ENCODE data around the gene ACAP1. TPM values are rescaled to one million over a fixed set of nuclear protein-coding genes. Genes with fewer than 3 reads are reported as not detected.

Gene ACAP1
- total and polyA plus RNA-seq, 4 donors: 1.1 to 7.4 (median 4.7) TPM

- Histone ChIP-seq H3K9ac (ENCODE audit: low read depth in 1 of 2, low read length in 2 of 2) (no peak overlapping the region), H3K36me3 (ENCODE audit: control insufficient read depth in 4 of 4, insufficient read depth in 3 of 4, low read depth in 1 of 4, low read length in 3 of 4) (no peaks in the 10 kb centered on the region), H3K9me3 (ENCODE audit: control insufficient read depth in 4 of 4, low read length in 3 of 4) (no peaks in the 10 kb centered on the region), H3K4me1 (ENCODE audit: control insufficient read depth in 4 of 4, insufficient read depth in 4 of 4, low read length in 3 of 4) (peaks cover 11 to 28% (median 17%) of the 10 kb centered on the region in 4 donors), H3K27me3 (ENCODE audit: control insufficient read depth in 4 of 4, insufficient read depth in 4 of 4, low read length in 3 of 4) (no peaks in the 10 kb centered on the region), H3K27ac (ENCODE audit: low read depth in 1 of 2, low read length in 2 of 2) (no peak overlapping the region), H3K4me3 (ENCODE audit: low read depth in 1 of 3, low read length in 3 of 3) (peak overlapping the region in 1 of 3 donors; percentile 25)
- 16% methylated on average over 75 of the region's 75 CpGs for WGBS
- TF ChIP-seq FOXA2 (IDR thresholded peaks at IDR 0.05) (no peak), ATF3 (IDR thresholded peaks at IDR 0.05) (no peak), EGR1 (IDR thresholded peaks at IDR 0.05; ENCODE audit: low read depth in 2 of 2) (no peak), YY1 (IDR thresholded peaks at IDR 0.05) (no peak), TAF1 (conservative IDR thresholded peaks at IDR 0.05) (no peak), RXRA (IDR thresholded peaks at IDR 0.05) (peak; percentile 8 to 45), GABPA (IDR thresholded peaks at IDR 0.05 in 1 of 2, conservative IDR thresholded peaks at IDR 0.05 in 1 of 2) (no peak)
- TF ChIP-seq, protein P1, sequence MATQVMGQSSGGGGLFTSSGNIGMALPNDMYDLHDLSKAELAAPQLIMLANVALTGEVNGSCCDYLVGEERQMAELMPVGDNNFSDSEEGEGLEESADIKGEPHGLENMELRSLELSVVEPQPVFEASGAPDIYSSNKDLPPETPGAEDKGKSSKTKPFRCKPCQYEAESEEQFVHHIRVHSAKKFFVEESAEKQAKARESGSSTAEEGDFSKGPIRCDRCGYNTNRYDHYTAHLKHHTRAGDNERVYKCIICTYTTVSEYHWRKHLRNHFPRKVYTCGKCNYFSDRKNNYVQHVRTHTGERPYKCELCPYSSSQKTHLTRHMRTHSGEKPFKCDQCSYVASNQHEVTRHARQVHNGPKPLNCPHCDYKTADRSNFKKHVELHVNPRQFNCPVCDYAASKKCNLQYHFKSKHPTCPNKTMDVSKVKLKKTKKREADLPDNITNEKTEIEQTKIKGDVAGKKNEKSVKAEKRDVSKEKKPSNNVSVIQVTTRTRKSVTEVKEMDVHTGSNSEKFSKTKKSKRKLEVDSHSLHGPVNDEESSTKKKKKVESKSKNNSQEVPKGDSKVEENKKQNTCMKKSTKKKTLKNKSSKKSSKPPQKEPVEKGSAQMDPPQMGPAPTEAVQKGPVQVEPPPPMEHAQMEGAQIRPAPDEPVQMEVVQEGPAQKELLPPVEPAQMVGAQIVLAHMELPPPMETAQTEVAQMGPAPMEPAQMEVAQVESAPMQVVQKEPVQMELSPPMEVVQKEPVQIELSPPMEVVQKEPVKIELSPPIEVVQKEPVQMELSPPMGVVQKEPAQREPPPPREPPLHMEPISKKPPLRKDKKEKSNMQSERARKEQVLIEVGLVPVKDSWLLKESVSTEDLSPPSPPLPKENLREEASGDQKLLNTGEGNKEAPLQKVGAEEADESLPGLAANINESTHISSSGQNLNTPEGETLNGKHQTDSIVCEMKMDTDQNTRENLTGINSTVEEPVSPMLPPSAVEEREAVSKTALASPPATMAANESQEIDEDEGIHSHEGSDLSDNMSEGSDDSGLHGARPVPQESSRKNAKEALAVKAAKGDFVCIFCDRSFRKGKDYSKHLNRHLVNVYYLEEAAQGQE (IDR thresholded peaks at IDR 0.05): no peak
- peak; percentile 46 for DNase-seq (ENCODE audit: low spot score)
Observed at GRCh38 chr17:7293816-7294613, 42.3 kb upstream of the ACAP1 start.

DNA sequence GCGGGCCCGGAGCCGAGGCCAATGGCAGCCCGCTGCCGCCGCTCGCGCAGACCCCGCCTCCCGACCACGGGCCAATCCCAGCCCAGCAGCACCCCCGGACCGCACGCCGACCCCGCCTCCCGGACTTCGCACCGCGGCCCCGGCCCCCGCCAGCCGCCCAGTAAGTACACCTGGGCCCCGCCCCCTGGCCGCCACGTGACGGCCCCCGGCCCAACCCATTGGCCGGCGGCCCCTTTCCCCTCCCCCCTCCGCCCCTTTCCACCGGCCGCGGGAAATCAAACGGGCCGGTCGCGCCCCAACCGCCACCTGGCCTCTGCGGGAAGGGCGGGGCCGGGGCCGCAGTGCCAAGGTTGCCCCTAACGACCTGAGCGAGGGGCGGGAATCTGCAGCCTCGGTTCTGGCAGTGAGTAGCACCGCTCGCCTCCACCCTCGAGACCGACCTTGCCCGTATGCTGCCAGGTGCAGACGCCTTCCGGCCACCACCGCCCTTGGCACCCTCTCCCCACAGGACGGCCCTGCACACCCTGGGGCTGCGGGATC is 41.6 kb upstream of the ACAP1 start, which contains the start of gene YBX2:
Gene YBX2 (minus strand): TSS at position 26 of the 540 bp plus-strand sequence. CDS start 139 bp downstream, outside the sequence.
- Histone ChIP-seq H3K27ac (ENCODE audit: low read depth in 1 of 2, low read length in 2 of 2) (no peak within 1 kb of the TSS), H3K27me3 (ENCODE audit: control insufficient read depth in 4 of 4, insufficient read depth in 4 of 4, low read length in 3 of 4) (no peaks in the 10 kb centered on the region), H3K9ac (ENCODE audit: low read depth in 1 of 2, low read length in 2 of 2) (no peak within 1 kb of the TSS), H3K9me3 (ENCODE audit: control insufficient read depth in 4 of 4, low read length in 3 of 4) (no peaks in the 10 kb centered on the region), H3K4me3 (ENCODE audit: low read depth in 1 of 3, low read length in 3 of 3) (peak within 1 kb of the TSS in 2 of 3 donors; percentile 22 to 25), H3K4me1 (ENCODE audit: control insufficient read depth in 4 of 4, insufficient read depth in 4 of 4, low read length in 3 of 4) (peaks cover 11 to 28% (median 17%) of the 10 kb centered on the region in 4 donors), H3K36me3 (ENCODE audit: control insufficient read depth in 4 of 4, insufficient read depth in 3 of 4, low read depth in 1 of 4, low read length in 3 of 4) (no peaks in the 10 kb centered on the region)
- peak; percentile 72 for DNase-seq (ENCODE audit: low spot score)
- no peak for TF ChIP-seq HNF4G (IDR thresholded peaks at IDR 0.05)
- TF ChIP-seq SP1 (IDR thresholded peaks at IDR 0.05): peak; percentile 12
- peak in 1 of 2 donors; percentile 7 for TF ChIP-seq HNF4A (conservative IDR thresholded peaks at IDR 0.05)
- TF ChIP-seq FOXA1 (IDR thresholded peaks at IDR 0.05): no peak
- WGBS: 3% methylated on average over 57 of the region's 57 CpGs
